GM21528 (cell line): ENCODE data around the gene DNA2.

ENCODE experiments used
- ATAC-seq: cut with Tn5 transposase; IDR thresholded peaks from one replicate; pipeline ENCODE4 v1.9.1; 2021; ENCODE audit warnings: mild to moderate bottlenecking, moderate library complexity; ENCODE audit not compliant: unreplicated experiment, low FRiP score

The DNA2 gene

DNA sequence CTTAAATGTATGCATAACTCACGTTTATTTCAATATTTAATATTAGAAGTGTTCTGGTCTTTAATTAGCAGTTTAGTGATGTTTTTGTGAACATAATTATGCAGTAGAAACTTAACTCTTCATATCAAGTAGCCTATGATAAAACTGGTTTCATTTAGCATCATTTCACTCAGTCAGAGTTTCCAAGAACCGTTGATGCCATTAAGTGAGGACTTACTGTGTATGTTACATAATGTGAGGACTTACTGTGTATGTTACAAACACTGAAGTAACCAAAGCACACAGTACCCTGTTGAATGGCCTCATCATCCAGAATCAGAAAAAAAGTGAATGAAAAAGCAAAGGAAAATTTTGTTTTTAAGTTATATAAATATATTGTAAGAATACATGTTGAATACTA is 106.2 kb downstream of the DNA2 start:
- ATAC-seq = no peak

DNA sequence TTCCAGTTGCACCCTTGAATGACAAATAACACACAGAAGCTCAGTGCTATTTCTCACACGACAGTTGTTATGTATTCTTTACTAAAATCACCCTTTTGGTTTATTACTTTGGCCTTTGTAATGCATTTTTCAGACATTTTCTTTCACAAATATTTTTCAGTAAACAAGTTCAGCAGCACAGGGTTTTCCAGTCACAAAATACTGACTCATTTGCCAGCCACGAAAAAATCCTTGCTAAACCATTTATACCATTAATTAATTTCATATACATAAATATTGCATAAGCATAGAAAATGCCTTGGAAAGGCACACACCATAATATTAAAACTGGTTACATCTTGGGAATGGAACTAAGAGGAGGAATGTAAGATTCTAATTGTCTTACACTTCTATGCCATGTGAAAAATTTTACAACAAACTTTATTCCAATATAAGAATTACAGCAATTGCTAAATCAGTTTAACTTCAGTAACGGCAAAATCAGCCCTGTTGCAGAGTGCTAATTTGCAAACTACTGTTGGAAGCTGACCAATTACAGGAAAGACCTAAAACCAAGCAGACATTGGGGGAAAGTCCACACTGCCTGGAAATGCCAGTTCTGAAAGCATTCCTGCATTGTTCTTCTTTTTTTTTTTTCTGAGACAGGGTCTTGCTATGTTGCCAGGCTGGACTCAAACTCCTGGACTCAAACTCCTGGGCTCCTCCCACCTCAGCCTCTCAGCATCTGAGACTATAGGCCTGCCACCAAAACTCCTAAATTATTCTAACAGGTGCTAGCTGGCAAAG is 107.5 kb downstream of the DNA2 start:
- no peak for ATAC-seq
